Measurements from ENCODE around the gene TRMT2A.
"Not testable (repeated sequence)": the region's sequence is repeated elsewhere in the genome, so short reads cannot be mapped to it uniquely, and the experiment has no call there.

The TRMT2A gene

DNA sequence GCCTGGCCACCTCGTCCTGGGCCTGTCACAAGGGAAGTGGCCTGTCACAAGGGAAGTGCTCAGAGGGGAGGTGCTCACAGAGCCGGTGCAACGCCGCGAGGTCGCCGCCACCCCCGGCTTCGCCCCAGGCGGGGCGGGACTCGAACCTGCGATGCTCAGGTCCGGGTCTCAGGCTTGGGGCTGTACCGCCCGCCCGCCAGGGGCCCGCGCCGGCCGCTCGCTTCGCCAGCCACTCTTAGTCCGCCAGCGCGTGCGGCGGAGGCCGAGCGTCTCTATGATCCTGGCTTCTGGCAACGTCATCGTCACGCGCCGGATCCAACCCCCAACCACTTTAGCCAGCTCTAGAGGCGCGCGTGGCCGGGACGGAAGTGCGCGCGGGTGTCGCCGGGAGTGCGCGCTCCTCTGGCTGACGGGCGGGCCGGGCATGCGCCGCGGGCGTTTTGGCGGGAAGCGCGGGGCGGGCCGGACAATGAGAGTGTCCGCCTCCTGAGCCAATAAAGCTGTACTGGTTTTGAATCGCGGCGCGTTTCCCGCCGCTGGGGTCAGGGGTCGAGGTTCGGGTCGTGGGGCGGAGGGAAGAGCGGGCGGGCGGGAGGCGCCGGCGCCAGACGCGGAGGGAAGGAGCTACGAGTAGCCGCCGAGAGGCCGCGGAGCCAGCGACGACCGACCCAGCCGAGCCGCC is at the start of gene TRMT2A:
TRMT2A (minus strand) TSS at position 276 of the 682 bp plus-strand sequence. CDS start 320 bp downstream, outside the sequence.
- peak within 1 kb of the TSS; percentile 78 to 93 for H3K9ac ChIP-seq (ENCODE audit: low read length in 2 of 2)
- H3K36me3 ChIP-seq (ENCODE audit: control insufficient read depth in 2 of 2, insufficient read depth in 2 of 2, low read length in 2 of 2): peaks cover 32 to 33% of the 10 kb centered on the region in 2 donors
- H3K4me3 ChIP-seq (ENCODE audit: low read length in 2 of 2): peak within 1 kb of the TSS; percentile 71 to 90
- H3K27me3 ChIP-seq (ENCODE audit: control insufficient read depth in 1 of 2, insufficient read depth in 2 of 2, low read length in 2 of 2): no peaks in the 10 kb centered on the region
- H3K27ac ChIP-seq (ENCODE audit: low read length): peak within 1 kb of the TSS; percentile 80
- no peaks in the 10 kb centered on the region for H3K9me3 ChIP-seq (ENCODE audit: control insufficient read depth in 2 of 2, low read length in 2 of 2)
- H3K4me1 ChIP-seq (ENCODE audit: control insufficient read depth, insufficient read depth, low read length): peaks cover 33% of the 10 kb centered on the region

DNA sequence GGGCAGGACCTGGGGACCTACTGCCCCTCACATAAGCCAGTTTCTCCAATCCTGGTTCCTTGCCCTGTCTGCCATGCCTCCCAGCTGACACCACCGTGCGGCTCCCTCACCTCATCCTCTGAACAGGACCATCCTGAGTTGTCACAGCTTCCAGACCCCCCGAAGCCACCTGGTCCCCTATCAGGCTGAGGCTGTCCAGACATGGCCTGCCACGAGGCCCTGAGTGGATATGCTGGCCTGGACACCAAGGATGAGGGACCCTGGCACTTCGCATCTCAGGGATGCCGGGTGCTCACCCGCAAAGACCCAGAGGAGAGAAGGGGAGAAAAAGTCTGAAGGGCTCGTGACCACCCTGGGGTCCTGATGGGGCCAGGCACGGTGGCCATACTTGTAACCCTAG is 49.7 kb upstream of the TRMT2A start:
- Histone ChIP-seq H3K9me3 (ENCODE audit: control insufficient read depth in 2 of 2, low read length in 2 of 2) (no peaks in the 10 kb centered on the region), H3K4me1 (ENCODE audit: control insufficient read depth, insufficient read depth, low read length) (no peaks in the 10 kb centered on the region), H3K27me3 (ENCODE audit: control insufficient read depth in 1 of 2, insufficient read depth in 2 of 2, low read length in 2 of 2) (no peaks in the 10 kb centered on the region), H3K36me3 (ENCODE audit: control insufficient read depth in 2 of 2, insufficient read depth in 2 of 2, low read length in 2 of 2) (no peaks in the 10 kb centered on the region), H3K27ac (ENCODE audit: low read length) (no peak overlapping the region), H3K9ac (ENCODE audit: low read length in 2 of 2) (no peak overlapping the region), H3K4me3 (ENCODE audit: low read length in 2 of 2) (no peak overlapping the region)

- Histone ChIP-seq H3K4me3 (ENCODE audit: low read length in 2 of 2) (no peak overlapping the region), H3K27me3 (ENCODE audit: control insufficient read depth in 1 of 2, insufficient read depth in 2 of 2, low read length in 2 of 2) (peaks cover 0 to 2% of the 10 kb centered on the region in 2 donors), H3K9me3 (ENCODE audit: control insufficient read depth in 2 of 2, low read length in 2 of 2) (no peaks in the 10 kb centered on the region), H3K4me1 (ENCODE audit: control insufficient read depth, insufficient read depth, low read length) (no peaks in the 10 kb centered on the region), H3K9ac (ENCODE audit: low read length in 2 of 2) (no peak overlapping the region), H3K36me3 (ENCODE audit: control insufficient read depth in 2 of 2, insufficient read depth in 2 of 2, low read length in 2 of 2) (no peaks in the 10 kb centered on the region), H3K27ac (ENCODE audit: low read length) (no peak overlapping the region)
These were observed 48.9 kb upstream of the TRMT2A start for GRCh38 chr22:20165913-20166312.

DNA sequence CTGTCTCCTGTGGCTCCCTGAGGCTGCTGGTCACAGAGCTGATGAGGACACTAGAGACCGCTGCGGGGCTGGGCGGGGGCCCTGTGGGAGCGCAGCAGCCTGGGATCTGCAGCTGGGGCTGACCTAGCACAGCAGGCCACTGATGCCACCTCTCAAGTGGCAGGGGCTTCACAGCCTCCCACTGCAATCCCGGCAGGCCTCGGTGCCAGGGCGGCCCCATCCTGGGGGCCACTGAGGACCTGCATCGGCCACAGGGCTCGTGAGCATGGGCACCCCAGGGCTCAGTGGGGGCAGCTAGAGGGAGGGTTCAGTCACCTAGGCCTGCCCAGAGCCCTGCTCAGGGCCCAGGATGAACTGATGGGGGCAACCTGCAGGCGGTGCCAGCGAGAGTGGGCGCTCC is 48.4 kb upstream of the TRMT2A start:
- H3K27ac ChIP-seq (ENCODE audit: low read length): no peak overlapping the region
- no peak overlapping the region for H3K9ac ChIP-seq (ENCODE audit: low read length in 2 of 2)
- H3K4me1 ChIP-seq (ENCODE audit: control insufficient read depth, insufficient read depth, low read length): no peaks in the 10 kb centered on the region
- no peaks in the 10 kb centered on the region for H3K36me3 ChIP-seq (ENCODE audit: control insufficient read depth in 2 of 2, insufficient read depth in 2 of 2, low read length in 2 of 2)
- no peak overlapping the region for H3K4me3 ChIP-seq (ENCODE audit: low read length in 2 of 2)
- H3K9me3 ChIP-seq (ENCODE audit: control insufficient read depth in 2 of 2, low read length in 2 of 2): no peaks in the 10 kb centered on the region
- H3K27me3 ChIP-seq (ENCODE audit: control insufficient read depth in 1 of 2, insufficient read depth in 2 of 2, low read length in 2 of 2): peaks cover 0 to 3% of the 10 kb centered on the region in 2 donors

- Histone ChIP-seq H3K27me3 (ENCODE audit: control insufficient read depth in 1 of 2, insufficient read depth in 2 of 2, low read length in 2 of 2) (peaks cover 0 to 3% of the 10 kb centered on the region in 2 donors), H3K4me3 (ENCODE audit: low read length in 2 of 2) (no peak overlapping the region), H3K4me1 (ENCODE audit: control insufficient read depth, insufficient read depth, low read length) (no peaks in the 10 kb centered on the region), H3K9ac (ENCODE audit: low read length in 2 of 2) (no peak overlapping the region), H3K9me3 (ENCODE audit: control insufficient read depth in 2 of 2, low read length in 2 of 2) (no peaks in the 10 kb centered on the region), H3K27ac (ENCODE audit: low read length) (no peak overlapping the region), H3K36me3 (ENCODE audit: control insufficient read depth in 2 of 2, insufficient read depth in 2 of 2, low read length in 2 of 2) (no peaks in the 10 kb centered on the region)
These were observed 47.8 kb upstream of the TRMT2A start for GRCh38 chr22:20164863-20165262.

- Histone ChIP-seq H3K4me3 (ENCODE audit: low read length in 2 of 2) (no peak overlapping the region), H3K9me3 (ENCODE audit: control insufficient read depth in 2 of 2, low read length in 2 of 2) (no peaks in the 10 kb centered on the region), H3K27me3 (ENCODE audit: control insufficient read depth in 1 of 2, insufficient read depth in 2 of 2, low read length in 2 of 2) (peaks cover 4 to 11% of the 10 kb centered on the region in 2 donors), H3K36me3 (ENCODE audit: control insufficient read depth in 2 of 2, insufficient read depth in 2 of 2, low read length in 2 of 2) (no peaks in the 10 kb centered on the region), H3K9ac (ENCODE audit: low read length in 2 of 2) (no peak overlapping the region), H3K27ac (ENCODE audit: low read length) (no peak overlapping the region), H3K4me1 (ENCODE audit: control insufficient read depth, insufficient read depth, low read length) (peaks cover 4% of the 10 kb centered on the region)
These were observed 43.0 kb upstream of the TRMT2A start for GRCh38 chr22:20160041-20160440.

GRCh38 chr22:20159531-20159930 is 42.5 kb upstream of the TRMT2A start:
- not testable (repeated sequence) for H3K4me1 ChIP-seq (ENCODE audit: control insufficient read depth, insufficient read depth, low read length); H3K9me3 ChIP-seq (ENCODE audit: control insufficient read depth in 2 of 2, low read length in 2 of 2); H3K27ac ChIP-seq (ENCODE audit: low read length); H3K4me3 ChIP-seq (ENCODE audit: low read length in 2 of 2); H3K36me3 ChIP-seq (ENCODE audit: control insufficient read depth in 2 of 2, insufficient read depth in 2 of 2, low read length in 2 of 2); H3K9ac ChIP-seq (ENCODE audit: low read length in 2 of 2)
- peaks cover 4 to 15% of the 10 kb centered on the region in 2 donors for H3K27me3 ChIP-seq (ENCODE audit: control insufficient read depth in 1 of 2, insufficient read depth in 2 of 2, low read length in 2 of 2)

DNA sequence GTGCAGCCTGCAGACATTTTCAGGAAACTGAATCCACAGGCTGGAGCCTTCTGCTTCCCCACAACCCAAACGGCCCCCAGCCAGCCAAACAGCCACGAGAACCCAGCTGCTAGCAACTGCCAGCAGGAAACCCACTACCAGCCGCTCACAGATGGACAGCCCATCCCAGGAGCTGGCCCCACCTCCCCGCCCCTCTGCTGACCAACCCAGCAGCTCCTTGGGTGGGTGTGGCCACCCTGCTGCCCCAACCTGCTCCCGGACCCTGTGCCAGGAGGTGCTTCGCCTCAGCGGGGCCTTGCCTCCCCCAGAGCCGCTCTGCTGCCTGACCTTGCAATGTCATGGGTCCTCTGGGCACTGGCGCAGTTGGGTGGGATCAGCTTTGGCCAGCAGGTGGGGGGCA is 42.0 kb upstream of the TRMT2A start:
- Histone ChIP-seq H3K9ac (ENCODE audit: low read length in 2 of 2) (no peak overlapping the region), H3K27ac (ENCODE audit: low read length) (no peak overlapping the region), H3K36me3 (ENCODE audit: control insufficient read depth in 2 of 2, insufficient read depth in 2 of 2, low read length in 2 of 2) (no peaks in the 10 kb centered on the region), H3K9me3 (ENCODE audit: control insufficient read depth in 2 of 2, low read length in 2 of 2) (no peaks in the 10 kb centered on the region), H3K4me1 (ENCODE audit: control insufficient read depth, insufficient read depth, low read length) (peaks cover 4% of the 10 kb centered on the region), H3K4me3 (ENCODE audit: low read length in 2 of 2) (no peak overlapping the region), H3K27me3 (ENCODE audit: control insufficient read depth in 1 of 2, insufficient read depth in 2 of 2, low read length in 2 of 2) (peaks cover 4 to 17% of the 10 kb centered on the region in 2 donors)

DNA sequence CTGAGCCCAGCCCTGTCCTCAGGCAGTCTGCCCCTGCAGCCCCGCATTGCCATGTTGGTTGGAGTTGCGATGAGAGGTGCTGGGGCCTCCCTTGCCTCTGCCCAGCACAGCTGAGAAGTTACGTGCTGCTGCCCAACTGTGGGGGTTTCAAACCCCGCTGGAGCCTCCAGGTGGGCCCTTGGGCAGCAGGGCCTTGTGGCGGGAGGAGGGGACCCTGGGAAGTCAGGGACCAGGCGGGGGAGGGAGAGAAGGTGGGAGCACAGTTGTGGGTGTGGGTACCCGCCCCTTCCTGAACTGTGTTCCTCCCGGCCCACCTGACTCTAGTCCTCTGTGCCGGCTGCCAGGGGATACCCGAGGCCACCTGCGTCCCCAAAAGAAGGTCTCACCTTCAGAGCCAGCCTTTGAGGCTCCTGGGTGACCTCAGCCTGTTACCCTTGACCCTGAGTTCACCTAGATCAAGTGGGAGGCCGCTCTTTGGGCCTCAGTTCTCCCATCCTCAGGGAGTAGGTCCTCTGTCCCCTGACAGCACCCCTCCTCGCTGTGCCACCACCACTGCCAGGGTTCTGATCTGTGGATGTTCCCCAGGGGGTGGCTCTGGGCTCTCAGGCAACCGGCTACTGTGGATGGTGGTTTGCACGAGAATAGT is 41.5 kb upstream of the TRMT2A start:
- H3K4me1 ChIP-seq (ENCODE audit: control insufficient read depth, insufficient read depth, low read length): peaks cover 4% of the 10 kb centered on the region
- no peak overlapping the region for H3K9ac ChIP-seq (ENCODE audit: low read length in 2 of 2)
- H3K27ac ChIP-seq (ENCODE audit: low read length): no peak overlapping the region

DNA sequence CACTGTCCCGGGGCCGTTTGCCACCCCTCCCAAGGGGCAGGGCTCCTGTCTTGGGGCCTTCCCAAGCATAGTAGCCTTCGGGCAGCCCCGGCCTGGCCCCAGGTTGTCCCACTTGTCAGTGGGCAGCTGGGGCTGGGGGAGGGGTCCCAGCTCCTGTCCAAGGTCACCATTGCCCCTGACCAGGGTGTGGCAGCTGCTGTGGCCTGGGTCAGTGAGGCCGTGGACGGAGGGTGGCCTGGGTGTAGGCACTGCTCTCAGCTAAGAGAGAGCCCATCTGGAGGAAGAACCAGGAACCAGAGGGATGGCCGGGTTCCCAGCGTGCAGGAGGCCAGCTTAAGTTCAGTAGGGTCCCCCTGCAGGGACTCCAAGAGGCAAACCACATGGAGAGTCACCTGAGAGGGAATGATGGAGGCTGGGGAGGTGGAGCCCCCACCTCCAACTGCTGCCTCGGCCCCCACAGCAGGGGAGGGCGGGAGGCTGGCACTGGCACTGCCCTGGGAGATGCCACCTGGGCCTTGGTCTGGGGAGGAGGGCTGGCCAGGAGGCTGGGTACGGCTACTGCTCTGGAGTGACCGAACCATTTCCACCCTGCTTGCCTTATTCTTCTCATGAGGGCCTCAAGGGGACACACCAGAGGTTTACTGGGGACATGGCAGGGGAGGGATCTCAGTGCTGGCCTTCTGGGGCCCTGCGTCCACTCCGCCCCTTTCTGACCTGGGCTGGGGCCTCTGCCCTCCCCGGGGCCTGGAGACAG is 40.6 kb upstream of the TRMT2A start:
- no peak overlapping the region for H3K4me3 ChIP-seq (ENCODE audit: low read length in 2 of 2)
- H3K27me3 ChIP-seq (ENCODE audit: control insufficient read depth in 1 of 2, insufficient read depth in 2 of 2, low read length in 2 of 2): peaks cover 4 to 17% of the 10 kb centered on the region in 2 donors
- H3K9ac ChIP-seq (ENCODE audit: low read length in 2 of 2): no peak overlapping the region
- no peaks in the 10 kb centered on the region for H3K36me3 ChIP-seq (ENCODE audit: control insufficient read depth in 2 of 2, insufficient read depth in 2 of 2, low read length in 2 of 2)
- no peaks in the 10 kb centered on the region for H3K9me3 ChIP-seq (ENCODE audit: control insufficient read depth in 2 of 2, low read length in 2 of 2)
- peaks cover 4% of the 10 kb centered on the region for H3K4me1 ChIP-seq (ENCODE audit: control insufficient read depth, insufficient read depth, low read length)
- no peak overlapping the region for H3K27ac ChIP-seq (ENCODE audit: low read length)

More for the DNA sequence above, 41.5 kb upstream of the TRMT2A start:
- H3K4me3 ChIP-seq (ENCODE audit: low read length in 2 of 2): no peak overlapping the region
- H3K27me3 ChIP-seq (ENCODE audit: control insufficient read depth in 1 of 2, insufficient read depth in 2 of 2, low read length in 2 of 2): peaks cover 4 to 17% of the 10 kb centered on the region in 2 donors
- H3K9me3 ChIP-seq (ENCODE audit: control insufficient read depth in 2 of 2, low read length in 2 of 2): no peaks in the 10 kb centered on the region
- H3K36me3 ChIP-seq (ENCODE audit: control insufficient read depth in 2 of 2, insufficient read depth in 2 of 2, low read length in 2 of 2): no peaks in the 10 kb centered on the region
